Lung (tissue), 12 donors: ENCODE measurements around the gene PFKL. TPM values are rescaled to one million over a fixed set of nuclear protein-coding genes. Genes with fewer than 3 reads are reported as not detected.

Source experiments
- ATAC-seq: fragments of 200-7000 bp; cut with Tn5 transposase; one replicate; pipeline ENCODE4 v1.9.1; 2020; ENCODE audit warnings: moderate number of reproducible peaks; ENCODE audit not compliant: insufficient read depth, low FRiP score
- DNase-seq, 3 donors: peaks; one replicate each; pipeline ENCODE4 v3.0.0-alpha.2; 2013 to 2017
- H3K27ac ChIP-seq, 2 donors: one replicate each; pipeline ENCODE4 v1.5.1; 2013; ENCODE audit warnings: mild to moderate bottlenecking in 2 of 2, moderate library complexity in 2 of 2, control low read depth in 1 of 2, inconsistent platforms in 1 of 2, low read depth in 1 of 2, low read length in 1 of 2
- H3K27me3 ChIP-seq, 3 donors: one replicate each; pipeline ENCODE4 v1.5.1; 2013; ENCODE audit warnings: low read length in 2 of 3; ENCODE audit not compliant: control insufficient read depth in 3 of 3, insufficient read depth in 3 of 3
- H3K36me3 ChIP-seq, 4 donors: one replicate each; pipeline ENCODE4 v1.5.1; 2013; ENCODE audit warnings: low read length in 4 of 4, mild to moderate bottlenecking in 1 of 4, moderate library complexity in 1 of 4; ENCODE audit not compliant: control insufficient read depth in 4 of 4, insufficient read depth in 4 of 4
- H3K4me1 ChIP-seq, 5 donors: one replicate each; pipeline ENCODE4 v1.5.1; 2013; ENCODE audit warnings: low read length in 5 of 5, mild to moderate bottlenecking in 2 of 5, moderate library complexity in 1 of 5; ENCODE audit not compliant: control insufficient read depth in 5 of 5, insufficient read depth in 5 of 5
- H3K4me3 ChIP-seq: one replicate; pipeline ENCODE4 v1.5.1; 2013; ENCODE audit warnings: mild to moderate bottlenecking, control low read depth, moderate library complexity
- H3K9ac ChIP-seq, 2 donors: one replicate each; pipeline ENCODE4 v1.5.1; 2013; ENCODE audit warnings: low read length in 2 of 2, control low read depth in 1 of 2; ENCODE audit not compliant: insufficient read depth in 1 of 2
- H3K9me3 ChIP-seq, 4 donors: one replicate each; pipeline ENCODE4 v1.5.1; 2013; ENCODE audit warnings: low read length in 3 of 4, mild to moderate bottlenecking in 1 of 4, moderate library complexity in 1 of 4; ENCODE audit not compliant: control insufficient read depth in 4 of 4, insufficient read depth in 3 of 4
- CTCF ChIP-seq: IDR thresholded peaks from 2 replicates; pipeline ENCODE4 v1.5.1; 2012; ENCODE audit warnings: mild to moderate bottlenecking; ENCODE audit errors: control extremely low read depth, extremely low read depth
- WGBS, 2 donors: extraction: QIAGEN DNeasy Blood & Tissue Kit; methylation state at CpG; one replicate each; pipeline ENCODE4 v1.1.7; 2013; 5-methylcytosine and 5-hydroxymethylcytosine counted together
- polyA plus RNA-seq, 2 donors: library from polyadenylated mRNA; stranded (reverse); fragments of 200-250 nt; gene quantifications; one replicate each; pipeline ENCODE4 v1.2.1, GENCODE V29; 2013
- total RNA-seq, 2 donors: library from RNA; depleted of rRNA in 1 of 2; stranded (reverse); fragments of >200 nt in 1 of 2; gene quantifications; one replicate each; pipeline ENCODE4 v1.2.1, GENCODE V29; 2014 to 2021
- donor health status: control.
- donor health status: control.
- donor health status: Bipolar disorder and iron deficiency.
- donor health status: healthy.
- donor health status: DM: yes; HTN: yes; CAD: no.

The PFKL gene
- total and polyA plus RNA-seq, 4 donors: 63.4 to 129 (median 103) TPM

- no peak for TF ChIP-seq CTCF
- DNase-seq (no peak), ATAC-seq (no peak)
- Histone ChIP-seq H3K36me3 (no peaks in the 10 kb centered on the region), H3K4me3 (no peak overlapping the region), H3K4me1 (peaks cover 0 to 7% (median 0%) of the 10 kb centered on the region in 5 donors), H3K9me3 (peaks cover 0 to 6% (median 0%) of the 10 kb centered on the region in 4 donors), H3K27ac (no peak overlapping the region), H3K27me3 (peaks cover 0 to 7% (median 0%) of the 10 kb centered on the region in 3 donors), H3K9ac (no peak overlapping the region)
- WGBS, 2 donors: 82 to 89% methylated on average over 8 of the region's 8 CpGs
Observed at GRCh38 chr21:44372616-44373015, 72.8 kb downstream of the PFKL start.

GRCh38 chr21:44374601-44375280, 74.9 kb downstream of the PFKL start:
- H3K4me1 ChIP-seq: peaks cover 0 to 7% (median 0%) of the 10 kb centered on the region in 5 donors
- no peak for TF ChIP-seq CTCF
- DNase-seq (no peak), ATAC-seq (no peak)
- H3K27me3 ChIP-seq: peaks cover 0 to 9% (median 0%) of the 10 kb centered on the region in 3 donors
- no peaks in the 10 kb centered on the region for H3K36me3 ChIP-seq
- no peak overlapping the region for H3K9ac ChIP-seq
- no peak overlapping the region for H3K4me3 ChIP-seq
- H3K9me3 ChIP-seq: peaks cover 0 to 6% (median 0%) of the 10 kb centered on the region in 4 donors
- H3K27ac ChIP-seq: peak overlapping the region in 1 of 2 donors; percentile 10
- 74 to 81% methylated on average over 24 of the region's 24 CpGs for WGBS, 2 donors

GRCh38 chr21:44375281-44375651, 75.4 kb downstream of the PFKL start:
- TF ChIP-seq CTCF: no peak
- Histone ChIP-seq H3K4me1 (peaks cover 0 to 2% (median 0%) of the 10 kb centered on the region in 5 donors), H3K9me3 (peaks cover 0 to 6% (median 0%) of the 10 kb centered on the region in 4 donors), H3K36me3 (no peaks in the 10 kb centered on the region), H3K9ac (no peak overlapping the region), H3K27me3 (peaks cover 0 to 9% (median 2%) of the 10 kb centered on the region in 3 donors), H3K27ac (no peak overlapping the region), H3K4me3 (no peak overlapping the region)
- 27 to 53% methylated on average over 10 of the region's 10 CpGs for WGBS, 2 donors
- ATAC-seq (no peak), DNase-seq (peak in 2 of 3 donors; percentile 4 to 12)
